ENCODE data around the gene LRRC42.

The LRRC42 gene

GRCh38 chr1:53929246-53929960 is 16.7 kb upstream of the LRRC42 start:
- TF ChIP-seq GATA1 (IDR thresholded peaks at IDR 0.05; ENCODE audit: low read depth, low read length) (no peak), POLR2A (IDR thresholded peaks at IDR 0.05; ENCODE audit: low read length) (no peak)
- no peak for DNase-seq

- TF ChIP-seq POLR2A (IDR thresholded peaks at IDR 0.05; ENCODE audit: low read length) = no peak
- DNase-seq = no peak
These were observed 15.2 kb upstream of the LRRC42 start for GRCh38 chr1:53930932-53931331.

- no peak for DNase-seq
- TF ChIP-seq GATA1 (IDR thresholded peaks at IDR 0.05; ENCODE audit: low read depth, low read length) (no peak), POLR2A (IDR thresholded peaks at IDR 0.05; ENCODE audit: low read length) (no peak)
These were observed 14.6 kb upstream of the LRRC42 start for GRCh38 chr1:53931523-53931922.

GRCh38 chr1:53934170-53934765 is 11.9 kb upstream of the LRRC42 start:
- TF ChIP-seq POLR2A (IDR thresholded peaks at IDR 0.05; ENCODE audit: low read length) (no peak), GATA1 (IDR thresholded peaks at IDR 0.05; ENCODE audit: low read depth, low read length) (no peak)
- DNase-seq = peak; percentile 11 to 17

GRCh38 chr1:53936430-53936829 is 9.7 kb upstream of the LRRC42 start:
- no peak for DNase-seq
- TF ChIP-seq POLR2A (IDR thresholded peaks at IDR 0.05; ENCODE audit: low read length) = no peak

GRCh38 chr1:53938136-53938830 is 7.9 kb upstream of the LRRC42 start:
- no peak for TF ChIP-seq POLR2A (IDR thresholded peaks at IDR 0.05; ENCODE audit: low read length)
- no peak for TF ChIP-seq GATA1 (IDR thresholded peaks at IDR 0.05; ENCODE audit: low read depth, low read length)
- DNase-seq = no peak

- TF ChIP-seq GATA1 (IDR thresholded peaks at IDR 0.05; ENCODE audit: low read depth, low read length) = no peak
- no peak for TF ChIP-seq POLR2A (IDR thresholded peaks at IDR 0.05; ENCODE audit: low read length)
- DNase-seq = peak; percentile 43 to 64
These were observed 3.8 kb upstream of the LRRC42 start for GRCh38 chr1:53942127-53942957.

- no peak for TF ChIP-seq POLR2A (IDR thresholded peaks at IDR 0.05; ENCODE audit: low read length)
- no peak for TF ChIP-seq GATA1 (IDR thresholded peaks at IDR 0.05; ENCODE audit: low read depth, low read length)
- DNase-seq = no peak
These were observed 3.1 kb upstream of the LRRC42 start for GRCh38 chr1:53943090-53943489.

GRCh38 chr1:53943490-53944043 is 2.6 kb upstream of the LRRC42 start:
- DNase-seq = no peak
- TF ChIP-seq POLR2A (IDR thresholded peaks at IDR 0.05; ENCODE audit: low read length) (no peak), GATA1 (IDR thresholded peaks at IDR 0.05; ENCODE audit: low read depth, low read length) (no peak)

- no peak for DNase-seq
- no peak for TF ChIP-seq POLR2A (IDR thresholded peaks at IDR 0.05; ENCODE audit: low read length)
- TF ChIP-seq GATA1 (IDR thresholded peaks at IDR 0.05; ENCODE audit: low read depth, low read length) = no peak
These were observed 1.5 kb upstream of the LRRC42 start for GRCh38 chr1:53944469-53945182.

GRCh38 chr1:53945183-53945432 is 1.0 kb upstream of the LRRC42 start:
- TF ChIP-seq POLR2A (IDR thresholded peaks at IDR 0.05; ENCODE audit: low read length) (no peak), GATA1 (IDR thresholded peaks at IDR 0.05; ENCODE audit: low read depth, low read length) (no peak)
- DNase-seq = no peak

GRCh38 chr1:53945433-53946251 is 508 bp upstream of the LRRC42 start, which contains the start of gene IFT25:
Gene IFT25 (minus strand): TSS chr1:53945699. CDS start chr1:53940082, 5,617 bp downstream.
- no peak for TF ChIP-seq GATA1 (IDR thresholded peaks at IDR 0.05; ENCODE audit: low read depth, low read length)
- peak; percentile 49 for TF ChIP-seq POLR2A (IDR thresholded peaks at IDR 0.05; ENCODE audit: low read length)
- DNase-seq = peak; percentile 97 to 99

All from erythroblast (primary cell).